Right lobe of liver (tissue), 4 donors: ENCODE data around the gene CDH4.

Source experiments
- POLR2A ChIP-seq: fragments of 450-650 bp; IDR thresholded peaks from one replicate; pipeline ENCODE4 v1.6.1; 2017; ENCODE audit warnings: antibody characterized with exemption, mild to moderate bottlenecking
- TF ChIP-seq, protein P1 (sequence below), 4 donors: fragments of 200-600 bp in 3 of 4; fragments of 450-650 bp in 1 of 4; IDR thresholded peaks; one replicate each; pipeline versions ENCODE4 v1.5.1 to v1.8.0; 2016 to 2022; ENCODE audit warnings: antibody characterized with exemption in 4 of 4, mild to moderate bottlenecking in 2 of 4
- donor health status: DM: no; HTN: no; CAD: no.
- donor health status: DM: no; HTN: no; CAD: no.
- donor health status: DM: no; HTN: yes; CAD: no.

DNA sequence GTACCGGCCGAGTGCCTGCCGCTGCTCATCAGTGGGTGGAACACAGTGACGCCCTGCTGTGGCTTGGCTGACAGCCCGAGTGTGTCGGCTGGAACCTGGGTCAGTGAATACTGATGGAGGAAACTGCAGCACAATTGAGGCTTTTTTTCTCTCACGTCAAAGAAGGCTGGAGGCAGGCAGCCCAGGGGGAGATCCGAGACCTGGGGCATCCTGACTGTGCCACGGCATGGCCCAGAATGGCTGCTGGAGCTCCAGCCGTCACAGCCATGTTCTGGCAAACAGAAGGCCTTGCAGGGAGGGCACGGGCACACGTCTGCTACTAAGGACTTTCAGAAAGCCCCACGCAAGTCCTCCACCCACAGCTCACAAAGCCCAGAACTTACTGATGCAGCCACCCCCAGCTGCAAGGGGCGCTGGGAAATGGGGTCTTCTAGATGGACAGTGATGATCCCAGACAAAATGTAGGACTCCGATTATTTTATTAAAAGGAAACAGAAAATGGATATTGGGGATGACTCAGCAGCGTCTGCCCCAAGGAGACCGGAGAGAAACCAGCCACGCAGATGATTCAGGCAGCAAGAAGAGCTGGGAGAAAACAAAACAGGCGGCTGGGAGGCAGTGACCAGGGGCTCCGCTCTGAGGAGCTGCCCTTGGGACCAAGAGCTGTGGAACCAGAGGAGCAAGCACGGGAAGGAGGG is 673.6 kb downstream of the CDH4 start:
- TF ChIP-seq, protein P1, sequence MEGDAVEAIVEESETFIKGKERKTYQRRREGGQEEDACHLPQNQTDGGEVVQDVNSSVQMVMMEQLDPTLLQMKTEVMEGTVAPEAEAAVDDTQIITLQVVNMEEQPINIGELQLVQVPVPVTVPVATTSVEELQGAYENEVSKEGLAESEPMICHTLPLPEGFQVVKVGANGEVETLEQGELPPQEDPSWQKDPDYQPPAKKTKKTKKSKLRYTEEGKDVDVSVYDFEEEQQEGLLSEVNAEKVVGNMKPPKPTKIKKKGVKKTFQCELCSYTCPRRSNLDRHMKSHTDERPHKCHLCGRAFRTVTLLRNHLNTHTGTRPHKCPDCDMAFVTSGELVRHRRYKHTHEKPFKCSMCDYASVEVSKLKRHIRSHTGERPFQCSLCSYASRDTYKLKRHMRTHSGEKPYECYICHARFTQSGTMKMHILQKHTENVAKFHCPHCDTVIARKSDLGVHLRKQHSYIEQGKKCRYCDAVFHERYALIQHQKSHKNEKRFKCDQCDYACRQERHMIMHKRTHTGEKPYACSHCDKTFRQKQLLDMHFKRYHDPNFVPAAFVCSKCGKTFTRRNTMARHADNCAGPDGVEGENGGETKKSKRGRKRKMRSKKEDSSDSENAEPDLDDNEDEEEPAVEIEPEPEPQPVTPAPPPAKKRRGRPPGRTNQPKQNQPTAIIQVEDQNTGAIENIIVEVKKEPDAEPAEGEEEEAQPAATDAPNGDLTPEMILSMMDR (IDR thresholded peaks at IDR 0.05), result no peak
- no peak for TF ChIP-seq POLR2A
